Measurements from ENCODE around the gene HMOX2.

GRCh38 chr16:4517812-4518680 is 41.8 kb downstream of the HMOX2 start:
- peak in 2 of 3 experiments; percentile 24 to 25 for TF ChIP-seq CTCF (IDR thresholded peaks at IDR 0.05)
- TF ChIP-seq POLR2AphosphoS5 (IDR thresholded peaks at IDR 0.05; ENCODE audit: insufficient read depth in 1 of 2, low read depth in 1 of 2) = no peak

Measured in vagina (tissue), 2 donors.